ENCODE results near the gene DEDD2.

DNA sequence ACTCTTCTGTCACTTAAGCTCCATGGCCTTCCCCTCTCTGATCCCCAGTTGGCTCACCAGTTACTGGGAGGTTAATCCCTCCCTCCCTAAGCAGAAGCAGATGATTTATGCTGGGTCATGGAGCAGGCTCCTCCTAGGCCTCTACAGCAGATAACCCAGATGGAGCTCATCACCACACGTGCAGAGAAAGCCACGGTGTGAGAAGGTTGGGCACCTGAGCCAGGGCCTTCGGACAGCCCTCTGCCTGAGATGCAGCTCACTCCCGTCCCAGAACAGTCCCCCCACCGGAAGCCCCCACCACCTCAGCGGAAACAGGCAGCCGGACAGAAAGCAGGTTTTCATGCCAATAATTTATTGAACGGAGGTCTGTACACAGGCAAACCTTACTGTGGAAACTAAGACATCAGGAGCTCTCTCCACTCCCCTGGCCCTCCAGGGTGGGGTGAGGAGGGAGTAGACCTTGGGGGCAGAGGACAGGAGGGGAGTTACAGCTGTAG lies 12.4 kb upstream of the DEDD2 start:
- TF ChIP-seq, protein P1, sequence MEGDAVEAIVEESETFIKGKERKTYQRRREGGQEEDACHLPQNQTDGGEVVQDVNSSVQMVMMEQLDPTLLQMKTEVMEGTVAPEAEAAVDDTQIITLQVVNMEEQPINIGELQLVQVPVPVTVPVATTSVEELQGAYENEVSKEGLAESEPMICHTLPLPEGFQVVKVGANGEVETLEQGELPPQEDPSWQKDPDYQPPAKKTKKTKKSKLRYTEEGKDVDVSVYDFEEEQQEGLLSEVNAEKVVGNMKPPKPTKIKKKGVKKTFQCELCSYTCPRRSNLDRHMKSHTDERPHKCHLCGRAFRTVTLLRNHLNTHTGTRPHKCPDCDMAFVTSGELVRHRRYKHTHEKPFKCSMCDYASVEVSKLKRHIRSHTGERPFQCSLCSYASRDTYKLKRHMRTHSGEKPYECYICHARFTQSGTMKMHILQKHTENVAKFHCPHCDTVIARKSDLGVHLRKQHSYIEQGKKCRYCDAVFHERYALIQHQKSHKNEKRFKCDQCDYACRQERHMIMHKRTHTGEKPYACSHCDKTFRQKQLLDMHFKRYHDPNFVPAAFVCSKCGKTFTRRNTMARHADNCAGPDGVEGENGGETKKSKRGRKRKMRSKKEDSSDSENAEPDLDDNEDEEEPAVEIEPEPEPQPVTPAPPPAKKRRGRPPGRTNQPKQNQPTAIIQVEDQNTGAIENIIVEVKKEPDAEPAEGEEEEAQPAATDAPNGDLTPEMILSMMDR (conservative IDR thresholded peaks at IDR 0.05; ENCODE audit: low read depth, low read length): no peak
- TF ChIP-seq EZH2 (IDR thresholded peaks at IDR 0.05; ENCODE audit: low read length, unreplicated experiment) (no peak), EZH2phosphoT487 (IDR thresholded peaks at IDR 0.05; ENCODE audit: borderline replicate concordance, low read length) (no peak)
